Panc1 (cell line): ENCODE measurements around the gene GRID2.

ENCODE experiments used
- POLR2AphosphoS5 ChIP-seq: IDR thresholded peaks from 2 replicates; pipeline ENCODE4 v1.6.1; 2012; ENCODE audit warnings: mild to moderate bottlenecking, low read depth, low read length, moderate library complexity
- TF ChIP-seq, protein P1 (sequence below): fragments of 450-650 bp; IDR thresholded peaks from 2 replicates; pipeline ENCODE4 v1.5.1; 2017; ENCODE audit warnings: mild to moderate bottlenecking

DNA sequence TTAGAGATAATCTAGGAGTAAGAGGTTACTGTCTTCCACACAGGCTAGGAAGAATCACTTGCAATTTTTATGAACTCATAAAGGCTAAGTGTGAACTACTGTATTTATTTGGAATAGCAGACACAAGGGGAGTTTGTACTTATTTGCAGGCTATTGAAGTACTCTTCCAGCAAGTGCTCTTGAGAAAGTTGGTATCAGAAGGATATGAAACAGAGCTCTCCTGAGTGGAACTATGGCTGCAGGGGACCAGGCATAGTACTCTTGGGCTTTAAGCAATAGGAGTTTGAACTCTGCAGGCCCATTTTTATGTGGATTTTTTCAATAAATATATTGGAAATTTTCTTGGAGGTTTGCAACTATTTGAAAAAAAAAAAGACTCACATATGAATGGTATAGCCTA lies 768.5 kb downstream of the GRID2 start:
- TF ChIP-seq POLR2AphosphoS5, result no peak
- TF ChIP-seq, protein P1, sequence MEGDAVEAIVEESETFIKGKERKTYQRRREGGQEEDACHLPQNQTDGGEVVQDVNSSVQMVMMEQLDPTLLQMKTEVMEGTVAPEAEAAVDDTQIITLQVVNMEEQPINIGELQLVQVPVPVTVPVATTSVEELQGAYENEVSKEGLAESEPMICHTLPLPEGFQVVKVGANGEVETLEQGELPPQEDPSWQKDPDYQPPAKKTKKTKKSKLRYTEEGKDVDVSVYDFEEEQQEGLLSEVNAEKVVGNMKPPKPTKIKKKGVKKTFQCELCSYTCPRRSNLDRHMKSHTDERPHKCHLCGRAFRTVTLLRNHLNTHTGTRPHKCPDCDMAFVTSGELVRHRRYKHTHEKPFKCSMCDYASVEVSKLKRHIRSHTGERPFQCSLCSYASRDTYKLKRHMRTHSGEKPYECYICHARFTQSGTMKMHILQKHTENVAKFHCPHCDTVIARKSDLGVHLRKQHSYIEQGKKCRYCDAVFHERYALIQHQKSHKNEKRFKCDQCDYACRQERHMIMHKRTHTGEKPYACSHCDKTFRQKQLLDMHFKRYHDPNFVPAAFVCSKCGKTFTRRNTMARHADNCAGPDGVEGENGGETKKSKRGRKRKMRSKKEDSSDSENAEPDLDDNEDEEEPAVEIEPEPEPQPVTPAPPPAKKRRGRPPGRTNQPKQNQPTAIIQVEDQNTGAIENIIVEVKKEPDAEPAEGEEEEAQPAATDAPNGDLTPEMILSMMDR, result no peak
